ENCODE measurements around the gene SLC38A3.

Gene SLC38A3

DNA sequence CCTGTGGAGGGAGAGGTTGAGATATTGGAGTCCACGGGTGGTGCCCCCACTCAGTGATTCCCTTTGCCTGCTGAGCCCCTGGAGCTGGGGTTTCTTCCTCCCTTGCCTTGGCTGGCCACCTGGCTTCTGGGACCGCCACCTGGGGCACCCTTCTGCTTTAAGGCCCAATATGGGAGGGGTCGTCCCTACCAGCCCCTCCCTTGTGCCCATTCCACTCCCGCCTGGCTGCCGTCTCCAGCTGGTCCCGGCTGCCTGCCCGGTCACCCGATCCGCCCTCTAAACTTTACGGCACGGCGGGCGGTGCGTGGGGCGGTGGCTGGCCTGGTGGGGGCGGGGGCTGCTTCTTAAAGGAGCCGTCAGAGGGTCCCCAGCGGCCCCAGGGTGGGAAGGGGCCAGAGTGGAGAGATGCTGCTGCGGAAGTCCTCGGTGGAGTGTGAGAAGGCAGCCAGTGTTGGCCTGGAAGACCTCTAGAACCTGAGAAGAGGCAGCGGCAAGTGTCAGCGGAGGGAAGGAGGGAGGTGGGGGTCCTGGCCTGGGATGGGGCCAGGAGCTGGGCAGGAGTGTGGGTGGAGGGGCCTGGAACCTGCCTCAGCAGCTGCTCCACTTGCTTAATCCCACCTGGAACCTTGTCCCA lies 62.3 kb downstream of the SLC38A3 start:
- H3K27ac ChIP-seq (ENCODE audit: low read depth, low read length): no peak overlapping the region
- H4K12ac ChIP-seq (ENCODE audit: low read depth, low read length): no peak overlapping the region
- H3K79me1 ChIP-seq (ENCODE audit: low read length): peaks cover 29% of the 10 kb centered on the region
- peak overlapping the region; percentile 89 for H2AK5ac ChIP-seq (ENCODE audit: low read length)
- H3K23ac ChIP-seq (ENCODE audit: low read length): no peak overlapping the region
- no peaks in the 10 kb centered on the region for H3K27me3 ChIP-seq (ENCODE audit: insufficient read depth, low read length)
- H3K4me1 ChIP-seq (ENCODE audit: control insufficient read depth in 1 of 2, insufficient read depth in 2 of 2, low read length in 2 of 2): peaks cover 50 to 51% of the 10 kb centered on the region in 2 experiments
- no peaks in the 10 kb centered on the region for H3K9me3 ChIP-seq (ENCODE audit: insufficient read depth, low read depth, low read length)
- peak overlapping the region; percentile 16 for H2BK120ac ChIP-seq (ENCODE audit: insufficient read depth, low read length, poor library complexity)
- H4K8ac ChIP-seq (ENCODE audit: low read depth, low read length): no peak overlapping the region
- no peak overlapping the region for H3K9ac ChIP-seq (ENCODE audit: low read length)
- peak in 1 of 2 donors; percentile 25 for DNase-seq
- H3K36me3 ChIP-seq (ENCODE audit: control insufficient read depth in 1 of 2, insufficient read depth in 2 of 2, low read length in 2 of 2): no peaks in the 10 kb centered on the region
- H3K4ac ChIP-seq (ENCODE audit: low read depth, low read length): no peak overlapping the region
- H2AFZ ChIP-seq (ENCODE audit: insufficient read depth, low read length, poor library complexity): no peak overlapping the region
- H3K4me3 ChIP-seq (ENCODE audit: low read depth, low read length): no peak overlapping the region
- H3K4me2 ChIP-seq (ENCODE audit: low read length): no peak overlapping the region
- H3K79me2 ChIP-seq (ENCODE audit: control insufficient read depth, insufficient read depth, low read length, poor library complexity): peaks cover 7% of the 10 kb centered on the region
- peak overlapping the region; percentile 30 for H3K14ac ChIP-seq (ENCODE audit: low read length)
- H2BK12ac ChIP-seq (ENCODE audit: low read length): peak overlapping the region; percentile 70
- H4K91ac ChIP-seq (ENCODE audit: low read depth, low read length): peak overlapping the region; percentile 98
- no CpG with 5 or more reads among the region's 22 CpGs for WGBS (ENCODE audit: extremely low coverage, insufficient coverage, insufficient read length)
- no peak overlapping the region for H2BK5ac ChIP-seq (ENCODE audit: low read depth, low read length, poor library complexity)
- no peak overlapping the region for H3K18ac ChIP-seq (ENCODE audit: low read length)

DNA sequence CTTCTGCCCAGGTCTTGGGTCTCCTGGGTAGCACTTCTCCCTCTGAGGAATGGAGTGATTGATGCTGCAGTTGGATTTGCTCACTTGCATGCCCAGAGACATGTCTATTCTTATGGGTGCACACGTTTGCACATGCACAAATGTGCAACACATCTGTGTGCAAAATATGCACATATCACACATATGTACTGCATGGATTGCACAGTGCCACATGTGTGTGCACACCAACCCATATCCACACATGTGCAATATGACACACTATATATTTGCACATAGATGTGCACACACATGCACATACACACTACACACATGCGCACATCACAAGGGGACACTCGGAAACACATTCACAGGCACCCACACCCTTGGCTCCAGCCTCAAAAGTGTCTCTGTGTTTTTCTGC lies 63.2 kb downstream of the SLC38A3 start:
- H3K18ac ChIP-seq (ENCODE audit: low read length): no peak overlapping the region
- no peak overlapping the region for H4K8ac ChIP-seq (ENCODE audit: low read depth, low read length)
- peaks cover 30% of the 10 kb centered on the region for H3K79me1 ChIP-seq (ENCODE audit: low read length)
- peaks cover 7% of the 10 kb centered on the region for H3K79me2 ChIP-seq (ENCODE audit: control insufficient read depth, insufficient read depth, low read length, poor library complexity)
- H3K9ac ChIP-seq (ENCODE audit: low read length): no peak overlapping the region
- H3K9me3 ChIP-seq (ENCODE audit: insufficient read depth, low read depth, low read length): no peaks in the 10 kb centered on the region
- DNase-seq: no peak
- no peak overlapping the region for H4K91ac ChIP-seq (ENCODE audit: low read depth, low read length)
- no peak overlapping the region for H3K4ac ChIP-seq (ENCODE audit: low read depth, low read length)
- H3K4me1 ChIP-seq (ENCODE audit: control insufficient read depth in 1 of 2, insufficient read depth in 2 of 2, low read length in 2 of 2): peaks cover 53 to 54% of the 10 kb centered on the region in 2 experiments
- no CpG with 5 or more reads among the region's 3 CpGs for whole genome bisulfite sequencing (ENCODE audit: extremely low coverage, insufficient coverage, insufficient read length)
- H3K23ac ChIP-seq (ENCODE audit: low read length): no peak overlapping the region
- no peak overlapping the region for H2BK12ac ChIP-seq (ENCODE audit: low read length)
- no peak overlapping the region for H3K4me2 ChIP-seq (ENCODE audit: low read length)
- no peak overlapping the region for H3K4me3 ChIP-seq (ENCODE audit: low read depth, low read length)
- no peaks in the 10 kb centered on the region for H3K36me3 ChIP-seq (ENCODE audit: control insufficient read depth in 1 of 2, insufficient read depth in 2 of 2, low read length in 2 of 2)
- no peak overlapping the region for H3K14ac ChIP-seq (ENCODE audit: low read length)
- no peak overlapping the region for H3K27ac ChIP-seq (ENCODE audit: low read depth, low read length)
- no peak overlapping the region for H4K12ac ChIP-seq (ENCODE audit: low read depth, low read length)
- H2BK120ac ChIP-seq (ENCODE audit: insufficient read depth, low read length, poor library complexity): no peak overlapping the region
- no peaks in the 10 kb centered on the region for H3K27me3 ChIP-seq (ENCODE audit: insufficient read depth, low read length)
- no peak overlapping the region for H2AK5ac ChIP-seq (ENCODE audit: low read length)
- no peak overlapping the region for H2BK5ac ChIP-seq (ENCODE audit: low read depth, low read length, poor library complexity)
- H2AFZ ChIP-seq (ENCODE audit: insufficient read depth, low read length, poor library complexity): no peak overlapping the region

DNA sequence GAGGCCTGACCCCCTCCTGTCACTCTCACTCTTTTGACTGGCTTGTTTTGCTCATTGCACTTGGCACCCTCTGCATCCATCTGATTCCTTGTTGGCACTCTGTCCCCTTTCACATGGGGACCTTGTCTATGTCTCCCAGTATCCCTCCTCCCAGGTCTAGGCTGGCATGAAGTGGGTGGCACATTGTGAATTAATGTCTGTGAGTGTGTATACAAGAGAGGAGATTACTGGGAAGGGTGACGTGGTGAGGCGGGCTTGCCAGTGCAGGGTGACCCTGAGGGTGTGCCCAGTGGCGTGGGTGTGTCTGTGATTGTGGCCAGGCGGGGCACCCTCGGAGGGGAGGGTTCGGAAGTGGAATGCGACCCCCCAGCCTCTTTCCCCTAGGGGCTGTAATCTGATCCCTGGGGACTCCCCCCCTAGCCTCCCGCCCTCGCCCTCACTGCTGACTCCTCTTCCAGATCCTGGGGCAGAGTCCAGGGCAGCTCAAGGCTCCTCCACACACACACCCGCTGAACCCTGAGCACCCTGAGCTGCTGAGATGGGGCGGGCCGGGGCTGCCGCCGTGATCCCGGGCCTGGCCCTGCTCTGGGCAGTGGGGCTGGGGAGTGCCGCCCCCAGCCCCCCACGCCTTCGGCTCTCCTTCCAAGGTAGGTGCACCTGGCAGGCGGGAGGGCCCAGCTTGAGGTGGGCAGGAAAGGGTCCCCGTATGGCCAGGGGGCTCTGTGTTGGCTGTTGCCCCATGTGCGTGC lies 63.8 kb downstream of the SLC38A3 start, which contains the start of gene SEMA3B:
Gene SEMA3B, plus strand, starts transcription at position 445 of the 749 bp plus-strand sequence. Its CDS starts 94 bp downstream, at position 539.
- Histone ChIP-seq H2AFZ (ENCODE audit: insufficient read depth, low read length, poor library complexity) (no peak within 1 kb of the TSS), H3K9ac (ENCODE audit: low read length) (no peak within 1 kb of the TSS), H3K4me2 (ENCODE audit: low read length) (no peak within 1 kb of the TSS), H3K18ac (ENCODE audit: low read length) (no peak within 1 kb of the TSS), H2BK120ac (ENCODE audit: insufficient read depth, low read length, poor library complexity) (peak within 1 kb of the TSS; percentile 34), H2BK5ac (ENCODE audit: low read depth, low read length, poor library complexity) (no peak within 1 kb of the TSS), H3K79me2 (ENCODE audit: control insufficient read depth, insufficient read depth, low read length, poor library complexity) (peaks cover 7% of the 10 kb centered on the region), H3K27me3 (ENCODE audit: insufficient read depth, low read length) (no peaks in the 10 kb centered on the region), H4K12ac (ENCODE audit: low read depth, low read length) (no peak within 1 kb of the TSS), H4K8ac (ENCODE audit: low read depth, low read length) (no peak within 1 kb of the TSS), H4K91ac (ENCODE audit: low read depth, low read length) (peak within 1 kb of the TSS; percentile 65), H3K14ac (ENCODE audit: low read length) (peak within 1 kb of the TSS; percentile 16), H2BK12ac (ENCODE audit: low read length) (peak within 1 kb of the TSS; percentile 44), H3K36me3 (ENCODE audit: control insufficient read depth in 1 of 2, insufficient read depth in 2 of 2, low read length in 2 of 2) (no peaks in the 10 kb centered on the region), H2AK5ac (ENCODE audit: low read length) (peak within 1 kb of the TSS; percentile 51), H3K27ac (ENCODE audit: low read depth, low read length) (no peak within 1 kb of the TSS), H3K4ac (ENCODE audit: low read depth, low read length) (peak within 1 kb of the TSS; percentile 13), H3K4me1 (ENCODE audit: control insufficient read depth in 1 of 2, insufficient read depth in 2 of 2, low read length in 2 of 2) (peaks cover 49 to 50% of the 10 kb centered on the region in 2 experiments), H3K79me1 (ENCODE audit: low read length) (peaks cover 28% of the 10 kb centered on the region), H3K9me3 (ENCODE audit: insufficient read depth, low read depth, low read length) (no peaks in the 10 kb centered on the region), H3K23ac (ENCODE audit: low read length) (no peak within 1 kb of the TSS), H3K4me3 (ENCODE audit: low read depth, low read length) (no peak within 1 kb of the TSS)
- WGBS (ENCODE audit: extremely low coverage, insufficient coverage, insufficient read length): no CpG with 5 or more reads among the region's 21 CpGs
- DNase-seq: no peak

DNA sequence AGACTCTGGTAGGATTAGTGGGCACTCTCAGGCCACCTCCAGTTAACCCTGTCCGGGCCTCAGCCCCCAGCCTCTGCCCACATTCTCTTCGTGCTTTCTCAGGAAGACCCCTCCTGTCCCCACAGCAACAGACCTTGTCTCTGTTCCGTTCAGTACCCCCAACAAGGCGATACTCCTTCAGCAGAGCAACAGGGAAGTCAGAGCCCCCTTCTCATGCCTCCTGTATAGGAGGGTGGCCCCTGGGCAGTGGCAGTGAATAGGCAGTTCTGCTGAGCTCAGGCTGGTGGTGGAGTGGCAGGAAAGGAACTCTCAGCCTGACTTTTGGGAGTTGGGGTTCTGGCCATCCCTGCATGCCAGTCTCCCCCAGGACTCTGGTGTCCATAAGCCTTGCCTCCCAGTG lies 64.4 kb downstream of the SLC38A3 start:
- no peak overlapping the region for H2BK5ac ChIP-seq (ENCODE audit: low read depth, low read length, poor library complexity)
- H3K4ac ChIP-seq (ENCODE audit: low read depth, low read length): peak overlapping the region; percentile 13
- no CpG with 5 or more reads among the region's 4 CpGs for WGBS (ENCODE audit: extremely low coverage, insufficient coverage, insufficient read length)
- H3K36me3 ChIP-seq (ENCODE audit: control insufficient read depth in 1 of 2, insufficient read depth in 2 of 2, low read length in 2 of 2): no peaks in the 10 kb centered on the region
- H3K23ac ChIP-seq (ENCODE audit: low read length): no peak overlapping the region
- DNase-seq: no peak
- peak overlapping the region; percentile 44 for H2BK12ac ChIP-seq (ENCODE audit: low read length)
- peak overlapping the region; percentile 16 for H3K14ac ChIP-seq (ENCODE audit: low read length)
- H3K4me3 ChIP-seq (ENCODE audit: low read depth, low read length): no peak overlapping the region
- H3K27ac ChIP-seq (ENCODE audit: low read depth, low read length): no peak overlapping the region
- H3K9ac ChIP-seq (ENCODE audit: low read length): no peak overlapping the region
- peak overlapping the region; percentile 51 for H2AK5ac ChIP-seq (ENCODE audit: low read length)
- peak overlapping the region; percentile 34 for H2BK120ac ChIP-seq (ENCODE audit: insufficient read depth, low read length, poor library complexity)
- H4K12ac ChIP-seq (ENCODE audit: low read depth, low read length): no peak overlapping the region
- no peaks in the 10 kb centered on the region for H3K9me3 ChIP-seq (ENCODE audit: insufficient read depth, low read depth, low read length)
- H4K8ac ChIP-seq (ENCODE audit: low read depth, low read length): no peak overlapping the region
- H2AFZ ChIP-seq (ENCODE audit: insufficient read depth, low read length, poor library complexity): no peak overlapping the region
- peaks cover 22% of the 10 kb centered on the region for H3K79me1 ChIP-seq (ENCODE audit: low read length)
- H3K27me3 ChIP-seq (ENCODE audit: insufficient read depth, low read length): peaks cover under 1% of the 10 kb centered on the region
- H3K79me2 ChIP-seq (ENCODE audit: control insufficient read depth, insufficient read depth, low read length, poor library complexity): peaks cover 5% of the 10 kb centered on the region
- no peak overlapping the region for H3K4me2 ChIP-seq (ENCODE audit: low read length)
- peak overlapping the region; percentile 65 for H4K91ac ChIP-seq (ENCODE audit: low read depth, low read length)
- H3K18ac ChIP-seq (ENCODE audit: low read length): no peak overlapping the region
- peaks cover 43 to 44% of the 10 kb centered on the region in 2 experiments for H3K4me1 ChIP-seq (ENCODE audit: control insufficient read depth in 1 of 2, insufficient read depth in 2 of 2, low read length in 2 of 2)
